Measurements from ENCODE around the gene MARK3.
"Not testable (repeated sequence)": the region's sequence is repeated elsewhere in the genome, so short reads cannot be mapped to it uniquely, and the experiment has no call there.

MARK3 gene

GRCh38 chr14:103385152-103385928 is at the start of gene MARK3:
MARK3 (plus strand) TSS chr14:103385415; CDS start chr14:103386030, 615 bp downstream.
- peak; percentile 94 for DNase-seq

DNA sequence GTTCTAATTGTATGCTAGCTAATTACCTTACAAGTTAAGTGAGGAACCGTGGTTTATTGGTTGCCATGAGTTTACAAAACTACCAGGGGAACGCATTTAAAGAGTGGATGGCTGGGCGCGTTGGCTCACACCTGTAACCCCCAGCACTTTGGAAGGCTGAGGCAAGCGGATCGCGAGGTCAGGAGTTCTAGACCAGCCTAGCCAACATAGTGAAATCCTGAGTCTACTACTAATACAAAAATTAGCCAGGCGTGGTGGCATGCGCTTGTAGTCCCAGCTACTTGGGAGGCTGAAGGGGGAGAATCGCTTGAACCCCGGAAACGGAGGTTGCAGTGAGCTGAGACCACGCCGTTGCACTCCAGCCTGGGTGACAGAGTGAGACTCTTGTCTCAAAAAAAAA is 49.0 kb upstream of the MARK3 start:
- DNase-seq = no peak

DNA sequence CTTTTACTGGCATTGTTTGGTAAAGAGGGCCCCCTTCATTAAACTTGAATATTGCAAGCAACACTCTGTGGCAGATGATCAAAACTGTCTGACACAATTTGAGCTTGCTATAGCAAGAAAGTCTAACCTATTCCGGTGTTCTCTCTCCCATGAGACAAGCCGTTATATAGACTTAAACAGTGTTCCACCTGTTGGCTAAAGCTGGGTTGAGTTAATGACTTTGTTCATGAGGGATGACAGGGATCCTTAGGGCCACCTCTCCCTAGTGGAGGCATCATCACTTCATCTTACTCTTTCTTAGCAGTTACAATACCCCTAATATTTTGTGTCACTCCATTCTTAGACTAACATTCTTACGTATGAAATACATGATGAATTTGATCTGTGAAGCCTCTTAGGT is 47.4 kb upstream of the MARK3 start:
- no peak for DNase-seq

- no peak for DNase-seq
Observed at GRCh38 chr14:103339561-103339960, 45.7 kb upstream of the MARK3 start.

GRCh38 chr14:103340480-103341212 is 44.6 kb upstream of the MARK3 start:
- DNase-seq = no peak

DNA sequence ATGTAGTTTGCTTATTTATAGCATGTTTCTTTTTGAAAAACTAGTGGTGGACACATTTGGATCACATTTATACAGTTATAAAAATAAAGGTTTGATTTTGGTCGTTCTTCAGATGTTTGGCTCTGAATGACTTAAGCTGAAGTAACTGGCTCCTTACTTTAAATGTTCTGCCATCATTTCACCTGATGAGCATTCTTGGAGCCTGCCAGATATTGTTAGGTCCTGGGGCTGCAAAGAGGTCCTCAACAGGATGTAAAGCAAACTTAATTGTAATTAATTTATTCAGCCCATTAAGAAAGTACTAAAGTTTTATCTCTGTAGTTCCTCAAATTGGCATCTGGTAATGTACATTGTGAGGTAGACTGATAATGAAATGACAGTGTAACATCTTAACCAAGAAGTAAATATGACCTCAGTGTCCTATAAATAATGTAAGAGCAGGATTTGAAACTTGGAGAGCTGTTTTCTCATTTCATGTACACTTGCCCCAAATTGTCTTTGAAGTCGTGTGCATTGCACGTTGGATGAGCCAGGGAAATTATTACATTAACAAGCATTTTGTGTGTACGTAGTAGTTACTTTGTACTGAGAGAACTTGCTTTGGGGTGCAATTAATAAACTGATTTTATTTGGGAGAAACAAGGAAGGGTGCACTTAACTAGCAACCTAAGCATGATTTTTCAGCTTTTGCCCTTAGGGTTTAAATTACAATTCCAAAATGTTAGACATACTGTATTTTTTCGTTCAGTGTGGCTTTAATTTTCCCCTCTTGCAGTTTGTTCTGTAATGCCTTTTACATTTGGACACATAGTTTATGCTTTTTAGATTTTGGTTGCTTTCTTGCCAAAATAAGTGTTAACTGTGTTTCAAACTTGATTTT is 43.7 kb upstream of the MARK3 start:
- DNase-seq = no peak

- DNase-seq = no peak
Observed at GRCh38 chr14:103343164-103343879, 41.9 kb upstream of the MARK3 start.

DNA sequence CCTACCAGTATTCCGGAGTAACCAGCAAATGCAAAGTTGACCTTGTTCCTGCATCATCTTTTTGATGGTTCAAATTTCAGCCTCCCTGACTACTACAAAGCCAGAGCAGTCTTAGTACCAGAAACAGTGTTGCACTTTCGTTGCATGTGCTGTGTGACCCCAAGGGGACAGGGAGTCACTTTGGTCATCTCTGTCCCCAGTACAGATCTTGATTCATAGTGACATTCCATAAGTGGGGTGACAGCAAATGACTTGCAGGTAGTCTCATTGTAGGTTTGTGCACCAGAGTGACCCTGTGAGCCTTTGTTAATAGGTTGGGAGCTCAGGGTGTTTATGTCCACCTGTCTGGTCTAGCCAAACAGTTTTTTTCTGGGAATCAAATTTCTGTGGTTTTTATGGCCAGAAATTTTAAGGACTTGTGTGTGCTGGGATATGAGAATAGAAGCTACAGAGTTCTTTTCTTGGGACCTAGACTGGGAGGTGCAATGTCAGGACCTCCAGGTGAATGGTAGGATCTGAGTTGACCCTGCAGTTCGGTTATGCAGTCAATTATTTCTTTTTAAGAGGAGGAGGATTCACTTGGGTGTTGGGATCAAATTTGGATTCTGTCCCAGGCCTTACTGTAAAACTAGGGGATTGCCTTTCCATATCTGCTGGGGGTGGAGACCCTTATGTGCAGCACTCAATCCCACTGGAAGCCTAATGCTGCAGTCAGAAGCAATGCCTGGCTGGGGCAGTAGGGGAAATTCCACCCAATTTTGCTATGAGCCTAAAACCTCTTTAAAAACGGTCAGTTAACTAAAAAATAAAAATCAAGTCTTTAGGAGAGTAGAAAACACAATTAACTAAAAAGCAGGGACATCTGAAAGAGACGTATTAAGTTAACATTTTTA is 41.1 kb upstream of the MARK3 start:
- no peak for DNase-seq

DNA sequence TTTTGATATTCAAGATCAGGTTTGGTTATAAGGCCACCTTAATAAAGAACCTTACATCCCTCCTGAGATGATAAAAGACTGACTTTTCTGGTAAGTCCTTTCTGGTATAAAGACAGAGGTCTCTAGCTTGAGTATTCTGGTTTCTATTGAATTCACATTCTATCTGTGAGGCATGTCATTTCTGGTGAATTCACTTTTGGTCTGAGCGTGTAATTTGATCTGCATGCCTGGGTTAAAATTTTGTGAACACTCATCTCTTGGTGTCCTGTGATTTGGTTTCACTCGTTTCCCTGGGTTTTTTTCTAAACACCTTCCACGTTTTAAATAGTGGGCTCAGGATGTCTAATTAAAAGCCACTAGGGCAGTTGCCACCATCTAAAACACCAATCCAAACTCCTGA is 38.9 kb upstream of the MARK3 start:
- DNase-seq = no peak

- DNase-seq = no peak
Observed at GRCh38 chr14:103347091-103347815, 38.0 kb upstream of the MARK3 start.

- DNase-seq = no peak
Observed at GRCh38 chr14:103348154-103348553, 37.1 kb upstream of the MARK3 start.

DNA sequence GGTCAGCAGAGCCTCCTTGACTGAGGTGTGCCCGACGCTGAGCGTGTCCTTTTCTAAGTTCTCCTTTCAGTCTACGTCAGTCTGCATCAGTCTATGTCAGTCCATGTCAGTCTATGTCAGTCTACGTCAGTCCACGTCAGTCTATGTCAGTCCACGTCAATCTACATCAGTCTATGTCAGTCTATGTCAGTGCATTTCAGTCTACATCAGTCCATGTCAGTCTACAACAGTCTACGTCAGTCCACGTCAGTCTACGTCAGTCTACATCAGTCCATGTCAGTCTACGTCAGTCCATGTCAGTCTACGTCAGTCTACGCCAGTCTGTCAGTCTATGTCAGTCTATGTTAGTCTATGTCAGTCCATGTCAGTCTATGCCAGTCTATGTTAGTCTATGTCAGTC is 35.2 kb upstream of the MARK3 start:
- DNase-seq = no peak

DNA sequence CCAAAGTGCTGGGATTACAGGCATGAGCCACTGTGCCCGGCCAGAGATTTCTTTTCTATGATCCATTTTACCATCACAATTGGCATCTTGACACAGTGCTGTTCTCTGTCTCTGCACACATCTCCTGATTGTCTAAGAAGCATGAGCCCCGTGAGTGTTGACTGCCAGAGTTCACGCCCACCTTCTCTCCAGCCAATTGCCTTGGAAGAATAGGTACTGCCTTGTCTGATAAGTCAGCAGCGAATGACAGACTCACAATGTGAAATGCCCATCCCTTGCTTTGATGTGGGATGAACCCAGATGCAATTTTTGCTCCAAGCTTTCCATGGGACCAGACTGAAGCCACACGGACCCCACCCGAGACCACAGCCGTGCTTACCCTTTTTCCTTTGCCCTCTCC is 31.9 kb upstream of the MARK3 start:
- DNase-seq = no peak

DNA sequence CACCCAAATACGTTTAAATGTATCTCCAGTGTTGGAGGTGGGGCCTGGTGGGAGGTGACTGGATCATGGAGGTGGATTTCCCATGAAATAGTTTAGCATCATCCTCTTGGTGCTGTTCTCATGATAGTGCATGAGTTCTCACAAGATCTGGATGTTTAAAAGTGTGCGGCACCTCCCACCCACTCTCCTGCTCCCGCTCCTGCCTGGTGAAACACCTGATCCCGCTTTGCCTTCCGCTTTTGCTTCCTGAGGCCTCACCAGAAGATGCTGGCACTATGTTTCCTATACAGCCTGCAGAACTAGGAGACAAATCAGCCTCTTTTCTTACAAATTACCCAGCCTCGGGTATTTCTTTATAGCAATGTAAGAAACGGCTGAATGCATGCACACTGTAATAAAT is 31.1 kb upstream of the MARK3 start:
- DNase-seq = no peak

- no peak for DNase-seq
Observed at GRCh38 chr14:103356024-103356682, 29.1 kb upstream of the MARK3 start.

GRCh38 chr14:103357552-103357951 is 27.7 kb upstream of the MARK3 start:
- not testable (repeated sequence) for DNase-seq

- DNase-seq = no peak
Observed at GRCh38 chr14:103360548-103360947, 24.7 kb upstream of the MARK3 start.

DNA sequence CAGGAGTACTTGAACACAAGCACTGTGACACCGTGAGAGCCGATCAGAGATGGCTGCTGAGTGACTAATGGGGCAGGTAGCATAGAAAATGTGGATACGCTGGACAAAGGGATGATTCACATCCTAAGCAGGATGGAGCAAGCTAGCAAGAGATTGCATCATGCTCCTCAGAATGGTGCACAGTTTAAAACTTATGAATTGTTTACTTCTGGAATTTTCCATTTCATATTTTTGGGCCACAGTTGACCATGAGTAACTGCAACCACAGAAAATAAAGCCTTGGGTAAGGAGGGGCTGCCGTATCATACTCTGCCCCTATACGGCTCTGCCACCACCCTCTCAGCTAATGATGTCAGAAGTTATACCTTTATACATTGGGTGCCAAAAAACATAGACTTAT is 23.3 kb upstream of the MARK3 start:
- DNase-seq = no peak

GRCh38 chr14:103362780-103363179 is 22.4 kb upstream of the MARK3 start:
- DNase-seq = no peak

DNA sequence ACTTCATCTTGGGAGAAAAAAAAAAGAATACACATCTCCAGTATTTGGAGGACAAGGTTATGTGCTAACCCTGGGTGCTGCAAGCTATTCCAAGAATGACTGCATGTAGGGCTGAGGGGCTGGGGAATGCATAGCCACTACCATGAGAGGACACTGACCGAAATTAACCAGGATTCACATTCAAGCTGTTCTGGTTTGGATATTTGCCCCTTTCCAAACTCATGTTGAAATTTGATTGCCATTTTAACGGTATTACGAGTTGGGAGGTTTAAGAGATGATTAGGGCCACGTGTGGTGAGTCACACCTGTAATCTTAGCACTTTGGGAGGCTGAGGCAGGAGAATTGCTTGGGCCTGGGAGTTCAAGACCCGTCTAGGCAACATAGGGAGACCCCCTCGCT is 18.5 kb upstream of the MARK3 start:
- no peak for DNase-seq
